HUES6 (cell line): Measurements from ENCODE around the gene DIO3.

Experiments
- H3K27ac ChIP-seq: 2 replicates; pipeline ENCODE4 v1.7.0; 2013; ENCODE audit warnings: low read depth, mild to moderate bottlenecking, low read length, inconsistent platforms
- H3K27me3 ChIP-seq: 2 replicates; pipeline ENCODE4 v1.6.1; 2013; ENCODE audit warnings: low read length; ENCODE audit not compliant: control insufficient read depth, insufficient read depth
- H3K36me3 ChIP-seq: 2 replicates; pipeline ENCODE4 v1.6.1; 2013; ENCODE audit warnings: low read length; ENCODE audit not compliant: control insufficient read depth, insufficient read depth
- H3K4me1 ChIP-seq: 2 replicates; pipeline ENCODE4 v1.6.1; 2013; ENCODE audit warnings: low read length; ENCODE audit not compliant: control insufficient read depth, insufficient read depth
- H3K4me3 ChIP-seq: 2 replicates; pipeline ENCODE4 v1.5.1; 2013; ENCODE audit warnings: low read depth, low read length
- H3K9ac ChIP-seq: one replicate; pipeline ENCODE4 v1.6.1; 2013; ENCODE audit warnings: mild to moderate bottlenecking, low read length
- H3K9me3 ChIP-seq: 2 replicates; pipeline ENCODE4 v1.6.1; 2013; ENCODE audit warnings: low read depth, low read length; ENCODE audit not compliant: control insufficient read depth, insufficient read depth

The DIO3 gene

DNA sequence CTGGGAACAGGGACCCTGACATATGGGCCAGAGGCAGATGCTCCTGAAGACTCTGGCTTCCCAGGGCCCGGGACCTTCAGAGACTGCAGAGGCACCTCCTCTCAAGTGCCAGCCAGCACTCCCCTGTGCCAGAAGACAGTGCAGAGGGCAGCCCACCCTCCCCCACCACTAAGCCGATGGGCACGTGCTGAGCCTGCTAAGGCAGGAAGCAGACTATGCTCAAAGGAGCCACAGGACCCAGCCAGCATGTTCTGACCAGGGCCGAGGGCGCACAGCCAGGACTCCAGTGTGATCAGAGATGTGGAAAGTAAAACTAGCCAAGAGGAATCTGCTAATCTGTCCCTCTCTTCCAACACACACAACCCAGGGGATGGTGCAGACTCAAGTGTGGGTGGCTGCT lies 29.8 kb downstream of the DIO3 start:
- H3K9ac ChIP-seq = no peak overlapping the region
- H3K9me3 ChIP-seq = peaks cover 7% of the 10 kb centered on the region
- no peak overlapping the region for H3K27ac ChIP-seq
- H3K27me3 ChIP-seq = no peaks in the 10 kb centered on the region; the same call in 1 of the 2 replicates
- H3K36me3 ChIP-seq = no peaks in the 10 kb centered on the region
- H3K4me1 ChIP-seq = no peaks in the 10 kb centered on the region
- H3K4me3 ChIP-seq = no peak overlapping the region

DNA sequence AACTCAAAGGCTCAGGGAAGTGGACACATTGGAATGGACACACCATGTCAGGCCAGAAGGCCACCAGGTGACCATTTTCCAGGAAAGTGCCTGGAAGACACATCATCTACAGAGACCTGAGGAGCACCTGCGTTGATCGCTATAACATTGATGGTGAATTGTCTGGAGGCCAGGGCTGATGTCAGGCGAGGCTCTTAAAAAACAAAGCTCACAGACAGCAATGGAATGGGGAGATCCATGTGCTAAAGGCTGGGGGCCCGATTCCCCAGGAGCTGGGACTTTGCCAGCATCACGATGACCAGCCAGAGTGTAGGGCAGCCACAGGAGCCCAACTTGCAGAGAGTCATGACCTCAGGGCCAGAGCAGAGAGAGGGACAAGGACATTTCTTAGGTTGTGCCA lies 30.3 kb downstream of the DIO3 start:
- Histone ChIP-seq H3K27ac (no peak overlapping the region), H3K27me3 (no peaks in the 10 kb centered on the region; the same call in 1 of the 2 replicates), H3K4me1 (no peaks in the 10 kb centered on the region), H3K9ac (no peak overlapping the region), H3K9me3 (peaks cover 8% of the 10 kb centered on the region), H3K36me3 (no peaks in the 10 kb centered on the region), H3K4me3 (no peak overlapping the region)

DNA sequence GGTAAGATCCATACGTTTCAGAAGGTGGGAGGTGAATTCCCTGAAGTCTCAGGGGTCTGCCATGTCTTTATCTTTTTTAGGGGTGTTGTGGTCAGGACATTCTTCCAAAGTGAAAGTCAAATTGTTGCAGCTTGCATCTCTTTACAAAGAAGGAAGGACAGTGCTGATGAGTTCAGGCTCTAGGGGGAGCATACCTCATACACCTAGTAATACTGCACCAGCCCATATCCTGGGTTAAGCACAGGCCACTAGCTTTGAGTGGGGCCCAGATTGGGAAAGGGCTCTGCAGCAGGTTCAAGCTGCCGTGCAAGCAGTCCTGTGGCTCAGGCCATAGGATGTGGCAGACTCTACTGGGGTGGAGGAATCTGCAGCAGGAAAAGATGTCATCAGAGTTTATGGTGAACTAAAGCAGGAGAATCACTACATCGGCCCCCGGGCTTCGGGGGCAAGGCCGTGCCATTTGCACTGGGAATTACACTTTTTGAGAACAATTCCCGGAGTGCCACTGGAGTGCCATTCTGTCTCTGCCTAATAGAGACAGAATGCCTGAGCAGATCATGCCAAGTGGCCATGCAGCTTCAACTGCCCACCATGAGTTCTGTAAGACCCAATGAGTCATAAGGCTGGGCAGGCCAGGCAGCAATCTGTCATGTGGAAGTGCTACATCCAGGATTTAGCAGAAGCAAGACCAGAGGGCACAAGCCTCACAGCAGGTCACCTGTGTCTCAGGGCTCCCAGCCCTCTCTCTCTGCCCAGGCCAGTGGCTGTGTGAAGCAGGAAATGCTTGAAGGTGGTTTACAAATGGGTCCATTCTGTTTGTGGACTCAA lies 32.3 kb downstream of the DIO3 start:
- Histone ChIP-seq H3K4me3 (no peak overlapping the region), H3K4me1 (no peaks in the 10 kb centered on the region), H3K9me3 (peaks cover 12% of the 10 kb centered on the region), H3K27me3 (no peaks in the 10 kb centered on the region; the same call in 1 of the 2 replicates), H3K36me3 (no peaks in the 10 kb centered on the region), H3K27ac (no peak overlapping the region), H3K9ac (no peak overlapping the region)

DNA sequence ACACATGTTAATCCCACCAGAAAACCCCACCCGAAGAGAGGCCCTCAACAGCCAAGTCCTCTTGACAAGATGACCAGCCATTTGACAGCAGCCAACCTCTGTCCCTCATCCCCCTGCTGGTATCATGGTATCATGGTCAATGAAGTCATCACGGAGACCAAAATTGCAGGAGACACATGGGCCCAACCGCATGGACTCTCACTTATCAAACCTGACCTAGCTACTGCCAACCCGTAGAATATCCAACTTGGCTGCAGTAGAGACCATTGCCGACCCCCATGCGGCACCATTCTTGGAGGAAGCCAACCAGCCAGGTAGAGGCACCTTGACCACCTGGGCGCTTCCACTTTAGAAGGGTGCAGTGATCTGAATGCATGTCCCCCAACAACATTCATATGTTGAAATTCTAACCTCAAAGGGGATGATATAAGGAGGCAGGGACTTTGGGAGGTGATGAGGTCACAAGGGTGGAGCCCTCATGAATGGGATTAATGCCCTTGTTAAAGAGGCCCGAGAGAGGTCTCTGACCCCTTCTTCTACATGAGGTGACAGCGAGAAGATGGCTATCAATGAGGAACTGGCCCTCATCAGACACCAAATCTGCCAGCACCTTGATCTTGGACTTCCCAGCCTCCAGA lies 33.3 kb downstream of the DIO3 start:
- Histone ChIP-seq H3K4me3 (no peak overlapping the region), H3K9ac (no peak overlapping the region), H3K27me3 (no peaks in the 10 kb centered on the region; the same call in 1 of the 2 replicates), H3K27ac (no peak overlapping the region), H3K9me3 (peaks cover 12% of the 10 kb centered on the region), H3K4me1 (no peaks in the 10 kb centered on the region), H3K36me3 (no peaks in the 10 kb centered on the region)

DNA sequence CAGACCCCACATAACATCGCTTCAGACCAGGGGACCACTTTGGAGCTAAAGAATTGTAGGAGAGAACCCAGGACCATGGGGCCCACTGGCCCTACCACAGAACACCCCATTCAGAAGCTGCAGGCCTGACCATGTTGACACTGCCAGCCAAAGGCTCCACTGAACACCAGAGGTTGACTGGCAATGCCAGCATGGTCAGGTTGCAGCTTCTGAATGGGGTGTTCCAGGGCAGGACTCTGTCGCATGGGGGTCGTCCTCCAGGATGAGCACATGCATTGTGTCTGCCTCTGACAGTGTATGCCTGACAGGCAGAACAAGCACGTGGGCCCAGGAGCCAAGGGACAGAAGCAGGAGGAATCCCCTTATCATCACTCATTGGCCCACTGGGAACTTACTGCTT lies 34.1 kb downstream of the DIO3 start:
- no peak overlapping the region for H3K27ac ChIP-seq
- H3K4me1 ChIP-seq = no peaks in the 10 kb centered on the region
- H3K27me3 ChIP-seq = no peaks in the 10 kb centered on the region; the same call in 1 of the 2 replicates
- no peaks in the 10 kb centered on the region for H3K36me3 ChIP-seq
- H3K4me3 ChIP-seq = no peak overlapping the region
- peaks cover 12% of the 10 kb centered on the region for H3K9me3 ChIP-seq
- no peak overlapping the region for H3K9ac ChIP-seq

DNA sequence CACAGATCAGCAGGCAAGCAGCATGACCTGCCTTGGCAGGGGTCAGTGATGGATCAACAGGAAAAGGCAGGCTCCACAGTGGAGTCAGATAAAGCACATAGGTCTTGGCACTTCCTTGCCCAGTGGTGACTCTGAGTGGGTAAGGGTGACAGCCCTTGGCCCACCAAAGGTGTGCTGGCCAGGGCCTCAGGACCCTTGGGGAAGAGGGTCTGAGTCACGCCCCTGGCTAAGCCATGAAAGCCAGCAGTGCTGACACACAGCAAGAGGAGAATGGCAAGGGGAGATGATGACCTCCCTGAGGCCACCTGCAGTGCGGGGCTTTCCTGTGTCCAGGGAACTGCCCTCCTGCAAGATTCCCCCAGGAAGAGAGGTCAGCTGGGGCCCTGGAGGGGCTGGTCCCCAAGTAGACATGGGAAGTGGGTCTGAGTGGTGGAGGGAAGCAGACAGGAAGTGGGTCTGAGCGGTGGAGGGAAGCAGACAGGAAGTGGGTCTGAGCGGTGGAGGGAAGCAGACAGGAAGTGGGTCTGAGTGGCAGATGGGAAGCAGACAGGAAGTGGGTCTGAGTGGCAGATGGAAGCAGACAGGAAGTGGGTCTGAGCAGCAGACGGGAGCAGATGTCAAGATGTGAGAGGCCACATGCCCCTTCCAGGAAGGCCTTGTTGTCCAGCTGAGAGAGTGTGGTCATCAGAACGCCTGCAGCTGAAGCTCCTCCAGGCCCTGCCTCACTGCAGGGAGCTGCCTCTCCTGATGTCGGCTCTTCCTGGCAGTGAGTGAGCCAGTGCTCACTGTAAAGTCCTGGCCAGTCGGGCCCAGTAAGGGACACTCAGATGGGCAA lies 34.8 kb downstream of the DIO3 start:
- H3K27ac ChIP-seq = no peak overlapping the region
- H3K27me3 ChIP-seq = no peaks in the 10 kb centered on the region; the same call in 1 of the 2 replicates
- H3K4me3 ChIP-seq = no peak overlapping the region
- no peak overlapping the region for H3K9ac ChIP-seq
- H3K9me3 ChIP-seq = peaks cover 12% of the 10 kb centered on the region
- H3K4me1 ChIP-seq = no peaks in the 10 kb centered on the region
- H3K36me3 ChIP-seq = no peaks in the 10 kb centered on the region

DNA sequence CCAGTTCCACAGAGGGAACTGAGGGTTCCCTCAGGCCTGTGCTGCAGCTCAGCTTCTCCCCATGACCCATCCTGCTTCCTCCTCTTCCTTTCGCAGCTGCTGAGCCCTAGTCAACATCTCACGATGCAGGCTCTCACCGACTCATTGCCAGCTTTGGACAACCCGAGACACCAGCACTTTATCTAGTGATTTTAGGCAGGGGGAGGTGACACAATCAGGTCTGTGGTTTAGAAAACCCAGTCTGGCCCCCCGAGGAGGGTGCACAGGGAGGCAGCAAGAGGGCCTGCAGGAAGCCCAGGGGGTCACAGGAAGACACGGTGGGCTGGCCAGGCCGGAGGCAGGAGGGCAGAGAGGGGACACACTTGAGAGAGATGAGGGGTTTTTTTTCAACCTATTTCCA lies 35.4 kb downstream of the DIO3 start:
- Histone ChIP-seq H3K4me1 (no peaks in the 10 kb centered on the region), H3K9ac (no peak overlapping the region), H3K27ac (no peak overlapping the region), H3K27me3 (no peaks in the 10 kb centered on the region; the same call in 1 of the 2 replicates), H3K4me3 (no peak overlapping the region), H3K9me3 (peaks cover 12% of the 10 kb centered on the region), H3K36me3 (no peaks in the 10 kb centered on the region)

DNA sequence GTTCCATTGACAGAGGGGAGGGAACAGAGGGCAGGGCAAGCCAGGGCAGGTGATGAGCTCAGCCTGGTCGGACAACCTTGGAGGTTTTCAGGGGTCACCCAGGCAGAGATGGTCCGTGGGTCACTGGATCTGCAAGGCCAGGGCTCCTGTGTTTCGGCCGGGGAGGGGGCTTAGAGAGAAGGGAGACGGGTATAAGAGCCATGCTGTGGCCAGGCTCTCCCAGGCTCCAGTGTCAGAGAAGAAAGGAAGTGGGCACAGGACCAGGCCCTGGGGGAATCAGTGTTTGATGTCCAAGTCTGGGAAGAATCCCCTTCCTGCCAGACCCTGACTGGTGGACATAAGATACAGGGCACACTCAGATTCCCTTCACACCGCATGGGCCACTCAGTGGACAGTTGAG lies 36.9 kb downstream of the DIO3 start:
- H3K27me3 ChIP-seq = no peaks in the 10 kb centered on the region; the same call in 1 of the 2 replicates
- H3K4me1 ChIP-seq = no peaks in the 10 kb centered on the region

DNA sequence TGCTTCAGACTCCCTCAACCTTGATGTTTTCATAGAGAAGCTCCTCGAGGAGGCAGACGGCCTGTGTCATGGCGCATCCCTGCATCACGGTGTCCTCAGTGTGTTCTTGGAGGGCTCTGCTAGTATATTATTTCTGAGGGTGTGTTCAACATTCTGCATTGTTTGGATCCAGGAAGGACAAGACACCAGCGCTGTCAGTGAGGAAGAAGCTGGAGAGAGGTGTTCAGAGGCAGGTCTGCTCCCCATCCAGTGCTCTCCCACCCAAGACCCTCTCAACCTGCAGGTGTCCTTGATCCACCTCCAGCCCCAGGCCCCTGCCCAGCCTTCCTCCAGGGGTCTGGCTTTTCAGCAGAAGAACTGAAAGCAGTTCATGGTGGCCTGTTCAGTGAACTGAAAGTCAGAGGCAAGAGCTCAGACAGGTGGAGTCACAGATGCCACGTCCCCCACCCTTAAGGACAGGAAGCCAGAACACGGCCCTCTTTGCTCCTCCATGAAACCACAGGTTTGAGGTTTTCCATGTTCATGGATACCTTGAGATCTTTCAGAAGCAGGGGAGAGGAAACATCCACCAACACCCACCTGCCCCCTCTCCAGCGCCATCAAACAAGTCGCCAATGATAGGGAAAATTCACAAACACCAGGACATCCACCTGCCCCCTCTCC lies 37.4 kb downstream of the DIO3 start:
- Histone ChIP-seq H3K27me3 (no peaks in the 10 kb centered on the region; the same call in 1 of the 2 replicates), H3K36me3 (no peaks in the 10 kb centered on the region), H3K9ac (no peak overlapping the region), H3K4me3 (no peak overlapping the region), H3K9me3 (peaks cover 12% of the 10 kb centered on the region), H3K27ac (no peak overlapping the region), H3K4me1 (no peaks in the 10 kb centered on the region)

More for the DNA sequence above, 36.9 kb downstream of the DIO3 start:
- H3K4me3 ChIP-seq = no peak overlapping the region
- H3K9me3 ChIP-seq = peaks cover 12% of the 10 kb centered on the region
- no peaks in the 10 kb centered on the region for H3K36me3 ChIP-seq
- H3K9ac ChIP-seq = no peak overlapping the region
- H3K27ac ChIP-seq = no peak overlapping the region

DNA sequence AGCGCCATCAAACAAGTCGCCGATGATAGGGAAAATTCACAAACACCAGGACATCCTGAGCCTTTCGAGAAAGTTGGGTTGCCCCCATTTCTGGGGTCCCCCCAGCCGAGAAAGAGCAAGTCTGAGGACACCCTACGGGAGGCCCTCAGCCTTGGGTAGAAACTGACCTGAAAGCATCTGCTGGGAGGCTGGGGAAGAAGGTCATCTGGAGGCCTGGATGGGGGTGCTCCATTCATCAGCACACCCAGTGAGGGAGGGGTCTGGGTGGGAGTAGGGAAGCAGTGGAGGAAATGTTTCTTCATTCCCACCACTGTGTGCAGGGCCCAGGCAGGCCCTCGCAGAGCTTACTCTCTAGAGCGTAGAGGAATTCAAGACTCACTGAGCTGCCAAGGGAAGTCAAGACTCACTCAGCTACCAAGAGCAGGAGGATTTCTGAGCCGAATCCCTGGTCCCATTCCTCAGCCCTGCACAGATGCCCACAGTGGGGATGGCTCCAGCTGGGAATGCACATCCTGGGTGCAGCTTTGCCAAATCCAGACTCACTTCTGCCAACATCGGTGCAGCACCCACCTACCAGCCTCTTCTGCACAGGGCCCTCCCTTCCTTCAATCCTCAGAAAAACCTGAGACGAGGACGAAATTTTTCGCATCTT lies 38.1 kb downstream of the DIO3 start:
- H3K4me3 ChIP-seq = no peak overlapping the region
- no peak overlapping the region for H3K9ac ChIP-seq

More for the DNA sequence above, 38.1 kb downstream of the DIO3 start:
- no peaks in the 10 kb centered on the region; the same call in 1 of the 2 replicates for H3K27me3 ChIP-seq
- no peaks in the 10 kb centered on the region for H3K4me1 ChIP-seq
- no peak overlapping the region for H3K27ac ChIP-seq
- no peaks in the 10 kb centered on the region for H3K36me3 ChIP-seq
- peaks cover 12% of the 10 kb centered on the region for H3K9me3 ChIP-seq
